K562 (cell line): ENCODE results near the gene GGPS1. TPM values are rescaled to one million over a fixed set of nuclear protein-coding genes. Genes with fewer than 3 reads are reported as not detected.

Source experiments
- NR2C2 ChIP-seq, 2 experiments: fragments of 200-800 bp in 1 of 2; sonication (Bioruptor generic) in 1 of 2; sonication (generic) in 1 of 2; formaldehyde crosslinking in 1 of 2; IDR thresholded peaks; 2 replicates each; pipeline versions ENCODE4 v1.6.1 to v1.8.0; 2016 to 2022; ENCODE audit warnings: mild to moderate bottlenecking in 1 of 2, missing compliant biosample characterization in 1 of 2, missing genetic modification characterization in 1 of 2, missing genetic modification reagents in 1 of 2
- TAF7 ChIP-seq: fragments of 450-650 bp; IDR thresholded peaks from 2 replicates; pipeline ENCODE4 v1.6.1; 2016; ENCODE audit warnings: missing genetic modification characterization, missing compliant biosample characterization
- ZBTB1 ChIP-seq: sonication (generic); formaldehyde crosslinking; IDR thresholded peaks from 2 replicates; pipeline ENCODE4 v1.8.1; 2023; ENCODE audit warnings: missing genetic modification reagents, low read depth, mild to moderate bottlenecking, borderline replicate concordance
- ZNF347 ChIP-seq: fragments of 450-650 bp; formaldehyde crosslinking; IDR thresholded peaks from 2 replicates; pipeline ENCODE4 v1.4.0; 2020; ENCODE audit warnings: low read depth, mild to moderate bottlenecking, moderate library complexity
- ZSCAN29 ChIP-seq: fragments of 450-650 bp; IDR thresholded peaks from 2 replicates; pipeline ENCODE4 v1.6.1; 2017
- polyA plus RNA-seq, 8 experiments: library from polyadenylated mRNA; depleted of rRNA in 4 of 8; stranded (reverse) in 5 of 8; unstranded in 3 of 8; fragments of >200 nt; fragmentation: Nextera tagmentation in 2 of 8; fragmentation: Illumina TruSeq in 1 of 8; extraction: Ambion mirVana in 2 of 8; extraction: Trizol in 1 of 8; gene quantifications; 2 replicates each; pipeline versions ENCODE4 v1.2.1 to v1.2.3, GENCODE V29; 2011 to 2014; ENCODE audit warnings: inconsistent platforms in 1 of 8, missing spikeins in 1 of 8
- total RNA-seq, 7 experiments: library from RNA; depleted of rRNA in 6 of 7; stranded (reverse); fragments of >200 nt in 6 of 7; fragmentation: Illumina TruSeq in 2 of 7; extraction: Trizol in 2 of 7; gene quantifications; 2 replicates each; pipeline versions ENCODE4 v1.2.1 to v1.2.3, GENCODE V29; 2011 to 2021; ENCODE audit warnings: low replicate concordance in 1 of 7
- TF ChIP-seq, protein P1 (sequence below): conservative IDR thresholded peaks from 2 replicates; pipeline ENCODE4 v1.6.1; 2011; ENCODE audit warnings: low read depth, mild to moderate bottlenecking, low read length; ENCODE audit not compliant: control insufficient read depth
- TF ChIP-seq, protein P2 (sequence below): sonication (generic); formaldehyde crosslinking; IDR thresholded peaks from 2 replicates; pipeline ENCODE4 v1.5.0; 2020; ENCODE audit warnings: missing genetic modification reagents
- TF ChIP-seq, protein P3 (sequence below): sonication (generic); formaldehyde crosslinking; IDR thresholded peaks from 2 replicates; pipeline ENCODE4 v1.8.0; 2022; ENCODE audit warnings: missing genetic modification reagents, mild to moderate bottlenecking, moderate library complexity, borderline replicate concordance
- TF ChIP-seq, protein P4 (sequence below): fragments of 200-600 bp; sonication (generic); IDR thresholded peaks from one replicate; pipeline ENCODE4 v1.6.1; 2012; ENCODE audit warnings: mild to moderate bottlenecking, low read depth, low read length, inconsistent platforms

The GGPS1 gene
- total and polyA plus RNA-seq, 9 of the 15 experiments (the other 6 are each of a cell fraction or from before 2014, with no cell fraction given) = 18.8 to 104 (median 56.3) TPM

GRCh38 chr1:235328271-235329138 lies at the start of gene GGPS1 (continued):
- TF ChIP-seq, protein P1, sequence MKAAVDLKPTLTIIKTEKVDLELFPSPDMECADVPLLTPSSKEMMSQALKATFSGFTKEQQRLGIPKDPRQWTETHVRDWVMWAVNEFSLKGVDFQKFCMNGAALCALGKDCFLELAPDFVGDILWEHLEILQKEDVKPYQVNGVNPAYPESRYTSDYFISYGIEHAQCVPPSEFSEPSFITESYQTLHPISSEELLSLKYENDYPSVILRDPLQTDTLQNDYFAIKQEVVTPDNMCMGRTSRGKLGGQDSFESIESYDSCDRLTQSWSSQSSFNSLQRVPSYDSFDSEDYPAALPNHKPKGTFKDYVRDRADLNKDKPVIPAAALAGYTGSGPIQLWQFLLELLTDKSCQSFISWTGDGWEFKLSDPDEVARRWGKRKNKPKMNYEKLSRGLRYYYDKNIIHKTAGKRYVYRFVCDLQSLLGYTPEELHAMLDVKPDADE = peak; percentile 71
- TF ChIP-seq ZNF347 (no peak), NR2C2 (CRISPR knock-in tag; IDR thresholded peaks at IDR 0.05) (peak; percentile 85), NR2C2 (tag; IDR thresholded peaks at IDR 0.05) (peak; percentile 98), ZSCAN29 (peak; percentile 94), ZBTB1 (CRISPR knock-in tag) (0 out of 2 replicates have a peak, but pooled peaks have one; percentile 48), TAF7 (tag) (peak; percentile 96)
- TF ChIP-seq, protein P2, sequence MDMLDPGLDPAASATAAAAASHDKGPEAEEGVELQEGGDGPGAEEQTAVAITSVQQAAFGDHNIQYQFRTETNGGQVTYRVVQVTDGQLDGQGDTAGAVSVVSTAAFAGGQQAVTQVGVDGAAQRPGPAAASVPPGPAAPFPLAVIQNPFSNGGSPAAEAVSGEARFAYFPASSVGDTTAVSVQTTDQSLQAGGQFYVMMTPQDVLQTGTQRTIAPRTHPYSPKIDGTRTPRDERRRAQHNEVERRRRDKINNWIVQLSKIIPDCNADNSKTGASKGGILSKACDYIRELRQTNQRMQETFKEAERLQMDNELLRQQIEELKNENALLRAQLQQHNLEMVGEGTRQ = no peak
- TF ChIP-seq, protein P3, sequence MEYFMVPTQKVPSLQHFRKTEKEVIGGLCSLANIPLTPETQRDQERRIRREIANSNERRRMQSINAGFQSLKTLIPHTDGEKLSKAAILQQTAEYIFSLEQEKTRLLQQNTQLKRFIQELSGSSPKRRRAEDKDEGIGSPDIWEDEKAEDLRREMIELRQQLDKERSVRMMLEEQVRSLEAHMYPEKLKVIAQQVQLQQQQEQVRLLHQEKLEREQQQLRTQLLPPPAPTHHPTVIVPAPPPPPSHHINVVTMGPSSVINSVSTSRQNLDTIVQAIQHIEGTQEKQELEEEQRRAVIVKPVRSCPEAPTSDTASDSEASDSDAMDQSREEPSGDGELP (CRISPR knock-in tag) = peak; percentile 62
- TF ChIP-seq, protein P4, sequence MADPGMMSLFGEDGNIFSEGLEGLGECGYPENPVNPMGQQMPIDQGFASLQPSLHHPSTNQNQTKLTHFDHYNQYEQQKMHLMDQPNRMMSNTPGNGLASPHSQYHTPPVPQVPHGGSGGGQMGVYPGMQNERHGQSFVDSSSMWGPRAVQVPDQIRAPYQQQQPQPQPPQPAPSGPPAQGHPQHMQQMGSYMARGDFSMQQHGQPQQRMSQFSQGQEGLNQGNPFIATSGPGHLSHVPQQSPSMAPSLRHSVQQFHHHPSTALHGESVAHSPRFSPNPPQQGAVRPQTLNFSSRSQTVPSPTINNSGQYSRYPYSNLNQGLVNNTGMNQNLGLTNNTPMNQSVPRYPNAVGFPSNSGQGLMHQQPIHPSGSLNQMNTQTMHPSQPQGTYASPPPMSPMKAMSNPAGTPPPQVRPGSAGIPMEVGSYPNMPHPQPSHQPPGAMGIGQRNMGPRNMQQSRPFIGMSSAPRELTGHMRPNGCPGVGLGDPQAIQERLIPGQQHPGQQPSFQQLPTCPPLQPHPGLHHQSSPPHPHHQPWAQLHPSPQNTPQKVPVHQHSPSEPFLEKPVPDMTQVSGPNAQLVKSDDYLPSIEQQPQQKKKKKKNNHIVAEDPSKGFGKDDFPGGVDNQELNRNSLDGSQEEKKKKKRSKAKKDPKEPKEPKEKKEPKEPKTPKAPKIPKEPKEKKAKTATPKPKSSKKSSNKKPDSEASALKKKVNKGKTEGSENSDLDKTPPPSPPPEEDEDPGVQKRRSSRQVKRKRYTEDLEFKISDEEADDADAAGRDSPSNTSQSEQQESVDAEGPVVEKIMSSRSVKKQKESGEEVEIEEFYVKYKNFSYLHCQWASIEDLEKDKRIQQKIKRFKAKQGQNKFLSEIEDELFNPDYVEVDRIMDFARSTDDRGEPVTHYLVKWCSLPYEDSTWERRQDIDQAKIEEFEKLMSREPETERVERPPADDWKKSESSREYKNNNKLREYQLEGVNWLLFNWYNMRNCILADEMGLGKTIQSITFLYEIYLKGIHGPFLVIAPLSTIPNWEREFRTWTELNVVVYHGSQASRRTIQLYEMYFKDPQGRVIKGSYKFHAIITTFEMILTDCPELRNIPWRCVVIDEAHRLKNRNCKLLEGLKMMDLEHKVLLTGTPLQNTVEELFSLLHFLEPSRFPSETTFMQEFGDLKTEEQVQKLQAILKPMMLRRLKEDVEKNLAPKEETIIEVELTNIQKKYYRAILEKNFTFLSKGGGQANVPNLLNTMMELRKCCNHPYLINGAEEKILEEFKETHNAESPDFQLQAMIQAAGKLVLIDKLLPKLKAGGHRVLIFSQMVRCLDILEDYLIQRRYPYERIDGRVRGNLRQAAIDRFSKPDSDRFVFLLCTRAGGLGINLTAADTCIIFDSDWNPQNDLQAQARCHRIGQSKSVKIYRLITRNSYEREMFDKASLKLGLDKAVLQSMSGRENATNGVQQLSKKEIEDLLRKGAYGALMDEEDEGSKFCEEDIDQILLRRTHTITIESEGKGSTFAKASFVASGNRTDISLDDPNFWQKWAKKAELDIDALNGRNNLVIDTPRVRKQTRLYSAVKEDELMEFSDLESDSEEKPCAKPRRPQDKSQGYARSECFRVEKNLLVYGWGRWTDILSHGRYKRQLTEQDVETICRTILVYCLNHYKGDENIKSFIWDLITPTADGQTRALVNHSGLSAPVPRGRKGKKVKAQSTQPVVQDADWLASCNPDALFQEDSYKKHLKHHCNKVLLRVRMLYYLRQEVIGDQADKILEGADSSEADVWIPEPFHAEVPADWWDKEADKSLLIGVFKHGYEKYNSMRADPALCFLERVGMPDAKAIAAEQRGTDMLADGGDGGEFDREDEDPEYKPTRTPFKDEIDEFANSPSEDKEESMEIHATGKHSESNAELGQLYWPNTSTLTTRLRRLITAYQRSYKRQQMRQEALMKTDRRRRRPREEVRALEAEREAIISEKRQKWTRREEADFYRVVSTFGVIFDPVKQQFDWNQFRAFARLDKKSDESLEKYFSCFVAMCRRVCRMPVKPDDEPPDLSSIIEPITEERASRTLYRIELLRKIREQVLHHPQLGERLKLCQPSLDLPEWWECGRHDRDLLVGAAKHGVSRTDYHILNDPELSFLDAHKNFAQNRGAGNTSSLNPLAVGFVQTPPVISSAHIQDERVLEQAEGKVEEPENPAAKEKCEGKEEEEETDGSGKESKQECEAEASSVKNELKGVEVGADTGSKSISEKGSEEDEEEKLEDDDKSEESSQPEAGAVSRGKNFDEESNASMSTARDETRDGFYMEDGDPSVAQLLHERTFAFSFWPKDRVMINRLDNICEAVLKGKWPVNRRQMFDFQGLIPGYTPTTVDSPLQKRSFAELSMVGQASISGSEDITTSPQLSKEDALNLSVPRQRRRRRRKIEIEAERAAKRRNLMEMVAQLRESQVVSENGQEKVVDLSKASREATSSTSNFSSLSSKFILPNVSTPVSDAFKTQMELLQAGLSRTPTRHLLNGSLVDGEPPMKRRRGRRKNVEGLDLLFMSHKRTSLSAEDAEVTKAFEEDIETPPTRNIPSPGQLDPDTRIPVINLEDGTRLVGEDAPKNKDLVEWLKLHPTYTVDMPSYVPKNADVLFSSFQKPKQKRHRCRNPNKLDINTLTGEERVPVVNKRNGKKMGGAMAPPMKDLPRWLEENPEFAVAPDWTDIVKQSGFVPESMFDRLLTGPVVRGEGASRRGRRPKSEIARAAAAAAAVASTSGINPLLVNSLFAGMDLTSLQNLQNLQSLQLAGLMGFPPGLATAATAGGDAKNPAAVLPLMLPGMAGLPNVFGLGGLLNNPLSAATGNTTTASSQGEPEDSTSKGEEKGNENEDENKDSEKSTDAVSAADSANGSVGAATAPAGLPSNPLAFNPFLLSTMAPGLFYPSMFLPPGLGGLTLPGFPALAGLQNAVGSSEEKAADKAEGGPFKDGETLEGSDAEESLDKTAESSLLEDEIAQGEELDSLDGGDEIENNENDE = no peak
